ENCODE measurements around the gene KLRF2. TPM values are rescaled to one million over a fixed set of nuclear protein-coding genes. Genes with fewer than 3 reads are reported as not detected.

KLRF2 gene
- total and polyA plus RNA-seq, 2 of the 8 experiments (the other 6 are each of a cell fraction or from before 2014, with no cell fraction given), result not detected

DNA sequence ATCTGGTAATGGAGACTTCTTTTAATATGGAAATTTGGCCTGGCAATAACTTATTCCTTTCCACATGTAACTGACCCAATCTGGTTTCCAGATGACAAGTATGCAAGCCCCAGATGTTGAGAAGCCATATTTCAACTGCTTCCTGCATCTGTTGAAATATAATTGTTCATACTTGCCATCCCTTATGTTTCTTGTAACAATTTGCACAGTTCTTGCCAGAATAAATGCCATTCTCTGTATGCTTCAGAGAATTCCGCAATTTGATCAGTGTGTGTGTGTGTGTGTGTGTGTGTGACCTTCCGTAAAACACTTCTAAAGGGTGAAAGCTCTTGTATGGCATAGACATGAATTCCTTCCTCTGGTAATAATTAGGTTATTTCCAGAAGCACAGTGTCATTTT, 52.7 kb downstream of the KLRF2 start:
- no peaks in the 10 kb centered on the region for H4K20me1 ChIP-seq (replicated peaks in 1 of 2; ENCODE audit: control insufficient read depth in 1 of 2, insufficient read depth in 2 of 2, low read length in 2 of 2)
- H4K8ac ChIP-seq (ENCODE audit: extremely low read depth, insufficient read depth, low read length), result no peak overlapping the region
- no peak overlapping the region for H3K27ac ChIP-seq (ENCODE audit: low read depth, low read length)
- POLR2A ChIA-PET (ENCODE audit: partially characterized antibody), result no interaction called here
- no peak overlapping the region for H3K4ac ChIP-seq (replicated peaks; ENCODE audit: insufficient read length, low read depth, low read length)
- H3K9me3 ChIP-seq (ENCODE audit: insufficient read depth in 2 of 2, low read depth in 1 of 2, low read length in 1 of 2), result no peaks in the 10 kb centered on the region
- FAIRE-seq (no peak), DNase-seq (ENCODE audit: low read depth in 1 of 2, low spot score in 2 of 2) (no peak)
- H3K18ac ChIP-seq (ENCODE audit: extremely low read depth, low read length), result no peak overlapping the region
- no peaks in the 10 kb centered on the region for H3K79me2 ChIP-seq (ENCODE audit: control insufficient read depth in 1 of 2, insufficient read depth in 2 of 2, low read length in 2 of 2)
- H2BK5ac ChIP-seq (ENCODE audit: low read depth, low read length), result no peak overlapping the region
- H3K14ac ChIP-seq (ENCODE audit: insufficient read length), result no peak overlapping the region
- H2BK12ac ChIP-seq (ENCODE audit: low read depth, low read length), result no peak overlapping the region
- CTCF ChIA-PET (ENCODE audit: partially characterized antibody), result interaction anchor here (2.0 kb wide), 1 partner anchor 206 kb away, joined by 5 read pairs; no protein-coding TSS in a partner anchor
- 92% methylated on average over 2 of the region's 2 CpGs; no CpG with 5 or more reads in 1 of the 2 experiments for WGBS, 2 experiments (ENCODE audit: extremely low coverage in 1 of 2, insufficient coverage in 1 of 2, insufficient read length in 1 of 2, insufficient replicate concordance in 2 of 2, low coverage in 1 of 2, low lambda C conversion rate in 2 of 2, missing lambda C conversion rate in 1 of 2)
- H2BK15ac ChIP-seq (ENCODE audit: low read length), result no peak overlapping the region
- H3K36me3 ChIP-seq (ENCODE audit: control insufficient read depth in 2 of 4, insufficient read depth in 4 of 4, low read length in 3 of 4), result no peaks in the 10 kb centered on the region
- H3K4me3 ChIP-seq (ENCODE audit: extremely low read depth in 1 of 4, insufficient read depth in 2 of 4, low read depth in 3 of 4, low read length in 4 of 4), result no peak overlapping the region
- H3K27me3 ChIP-seq (replicated peaks in 1 of 4; ENCODE audit: control insufficient read depth in 3 of 4, extremely low read depth in 1 of 4, insufficient read depth in 3 of 4, low read length in 3 of 4), result no peaks in the 10 kb centered on the region
- H3K4me1 ChIP-seq (replicated peaks in 1 of 4; ENCODE audit: control insufficient read depth in 3 of 4, insufficient read depth in 4 of 4, low read length in 3 of 4), result no peaks in the 10 kb centered on the region
- H2AK5ac ChIP-seq (ENCODE audit: low read depth, low read length), result no peak overlapping the region
- no peak overlapping the region for H2BK120ac ChIP-seq (replicated peaks; ENCODE audit: low read depth, low read length)
- H4K5ac ChIP-seq (ENCODE audit: insufficient read length, low read depth, low read length), result no peak overlapping the region
- H4K91ac ChIP-seq (replicated peaks; ENCODE audit: insufficient read length, low read length), result no peak overlapping the region
- no peak overlapping the region for H3K4me2 ChIP-seq (ENCODE audit: insufficient read depth in 1 of 2, low read depth in 2 of 2, low read length in 2 of 2)
- H3K23ac ChIP-seq (ENCODE audit: insufficient read length), result no peak overlapping the region
- no peaks in the 10 kb centered on the region for H3K23me2 ChIP-seq (ENCODE audit: low read depth, low read length)
- no peak overlapping the region for H2AFZ ChIP-seq (ENCODE audit: low read length)
- TF ChIP-seq KDM4A (IDR thresholded peaks at IDR 0.05; ENCODE audit: low read depth, low read length, severe bottlenecking), result no peak
- no peak for TF ChIP-seq CBX5 (IDR thresholded peaks at IDR 0.05; ENCODE audit: low read depth, low read length)
- no peak for TF ChIP-seq RXRA (IDR thresholded peaks at IDR 0.05; ENCODE audit: insufficient read depth, low read depth, low read length)
- TF ChIP-seq SIRT6 (IDR thresholded peaks at IDR 0.05; ENCODE audit: low read length), result no peak
- no peak for TF ChIP-seq KDM1A (IDR thresholded peaks at IDR 0.05; ENCODE audit: borderline replicate concordance, low read length)
- TF ChIP-seq FOSL1 (IDR thresholded peaks at IDR 0.05; ENCODE audit: insufficient read depth, low read depth, low read length), result no peak
- no peak overlapping the region for H3K56ac ChIP-seq (replicated peaks; ENCODE audit: insufficient read length, low read depth, low read length)
- H3K9ac ChIP-seq (replicated peaks in 1 of 4; ENCODE audit: extremely low read depth in 1 of 4, low read depth in 3 of 4, low read length in 3 of 4), result no peak overlapping the region
- H2BK20ac ChIP-seq (ENCODE audit: low read length), result no peak overlapping the region
- no peaks in the 10 kb centered on the region for H3K79me1 ChIP-seq (ENCODE audit: low read depth, low read length)
